NCI-H345 (cell line): Measurements from ENCODE around the gene MSMO1.
A peak's percentile ranks its signal among the peaks of the same experiment; 100 is the strongest.
"Not testable (repeated sequence)": the region's sequence is repeated elsewhere in the genome, so short reads cannot be mapped to it uniquely, and the experiment has no call there.

Source experiments
- DNase-seq: peaks from one replicate; lab custom pipeline; 2025; lab: John Stamatoyannopoulos, UW

MSMO1 gene

DNA sequence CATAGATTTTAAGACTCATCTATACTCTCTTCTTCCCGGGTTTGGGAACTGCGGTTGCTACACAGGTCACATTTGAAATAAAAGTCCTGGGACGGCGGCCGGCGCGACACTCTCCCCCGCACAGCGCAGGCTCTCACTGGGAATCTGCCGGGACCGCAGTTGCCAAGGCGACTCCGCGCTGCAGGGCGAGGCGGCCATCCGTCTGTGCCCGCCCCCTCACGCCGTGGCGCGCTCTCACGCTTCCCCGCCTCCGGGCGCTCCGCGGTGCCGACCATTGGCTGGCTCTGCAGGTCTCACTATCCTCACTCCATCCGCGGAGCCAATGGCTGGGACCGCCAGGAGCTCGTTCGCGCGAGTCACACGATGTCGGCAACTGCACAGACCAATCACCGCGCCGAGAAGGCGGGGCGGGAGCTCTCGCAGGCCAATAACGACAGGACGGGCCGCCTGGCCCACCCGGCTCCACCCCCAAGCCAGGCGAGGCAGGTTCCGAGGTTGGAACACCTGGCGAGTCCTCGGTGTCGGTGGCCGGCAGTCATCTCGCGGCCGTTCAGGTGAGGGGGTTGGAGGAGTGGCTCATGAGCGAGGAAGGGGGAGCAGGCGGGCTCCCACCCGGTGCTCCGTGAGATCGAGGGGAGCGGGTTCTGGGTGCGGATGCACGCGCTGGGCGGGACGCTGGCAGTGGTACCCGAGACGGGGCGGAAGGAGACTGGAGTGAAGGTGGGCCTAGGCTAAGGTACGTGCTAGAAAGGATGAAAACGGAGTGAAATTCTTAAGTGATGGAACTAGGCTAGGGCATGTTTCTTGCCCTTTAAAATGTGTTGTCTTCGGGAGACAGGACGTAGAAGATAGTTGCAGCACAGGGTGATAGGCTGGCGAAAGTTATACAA lies at the start of gene MSMO1:
Gene MSMO1, plus strand, starts transcription at position 459 of the 890 bp plus-strand sequence. CDS start 5,702 bp downstream, outside the sequence.
- DNase-seq: peak; percentile 98

DNA sequence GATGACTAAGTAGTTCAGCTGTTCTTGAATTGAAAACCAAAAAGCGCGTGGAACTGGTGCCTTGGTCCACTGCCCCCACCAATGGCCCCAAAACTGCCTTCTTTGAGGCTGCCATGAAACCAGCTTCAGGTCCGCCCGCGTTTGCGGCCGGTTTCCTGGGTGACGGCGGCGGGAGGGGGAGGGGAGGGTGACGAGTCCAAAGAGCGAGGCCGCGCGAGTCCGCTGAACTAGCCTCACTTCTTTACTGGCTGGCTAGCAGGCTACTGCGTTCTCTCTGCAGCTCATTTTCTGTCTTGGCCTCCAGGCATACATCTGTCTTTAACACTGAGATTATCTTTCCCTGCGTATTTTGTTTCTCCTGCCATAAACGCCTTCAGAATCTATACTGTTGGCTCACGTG lies 47.9 kb upstream of the MSMO1 start:
- not testable (repeated sequence) for DNase-seq

DNA sequence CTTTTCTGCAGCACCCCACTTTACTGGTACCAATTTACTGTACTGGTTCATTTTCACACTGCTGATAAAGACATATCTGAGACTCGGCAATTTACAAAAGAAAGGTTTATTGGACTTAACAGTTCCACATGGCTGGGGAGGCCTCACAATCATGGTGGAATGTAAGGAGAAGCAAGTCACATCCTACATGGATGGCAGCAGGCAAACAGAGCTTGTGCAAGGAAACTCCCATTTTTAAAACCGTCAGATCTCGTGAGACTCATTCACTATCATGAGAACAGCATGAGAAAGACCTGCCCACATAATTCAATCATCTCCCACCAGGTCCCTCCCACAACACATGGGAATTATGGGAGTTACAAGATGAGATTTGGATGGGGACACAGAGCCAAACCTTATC lies 42.8 kb upstream of the MSMO1 start:
- not testable (repeated sequence) for DNase-seq

DNA sequence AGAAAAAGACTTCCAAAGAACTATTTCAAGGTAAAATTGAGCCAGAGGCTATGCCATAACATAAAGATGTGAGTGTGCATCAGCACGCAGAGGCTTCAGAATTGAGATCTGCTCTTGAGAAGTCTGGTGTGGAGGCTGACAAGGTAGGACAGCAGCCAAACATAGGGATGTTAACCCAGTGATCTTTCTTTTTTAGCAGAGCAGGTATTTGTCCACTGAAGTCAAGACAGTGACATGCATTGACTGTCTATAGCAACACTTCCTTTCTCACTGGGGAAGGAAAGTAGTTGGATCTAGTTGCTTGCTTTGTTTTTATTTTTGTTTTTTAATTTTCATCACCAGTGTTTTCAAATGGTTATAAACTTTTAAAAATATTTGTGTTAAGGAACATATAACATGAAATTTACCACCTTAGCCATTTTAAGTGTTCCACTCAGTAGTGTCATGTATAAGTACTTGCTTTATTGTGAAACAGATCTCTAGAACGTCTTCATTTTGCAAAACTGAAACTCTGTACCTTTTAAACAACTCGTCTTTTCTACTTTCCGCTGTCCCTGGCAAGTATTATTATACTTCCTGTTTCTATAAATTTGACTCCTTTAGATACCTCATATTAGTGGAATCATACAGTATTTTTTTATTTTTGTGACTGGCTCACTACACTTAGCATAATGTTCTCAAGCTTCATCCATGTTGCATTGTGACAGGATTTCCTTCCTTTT lies 40.7 kb upstream of the MSMO1 start:
- DNase-seq: not testable (repeated sequence)

DNA sequence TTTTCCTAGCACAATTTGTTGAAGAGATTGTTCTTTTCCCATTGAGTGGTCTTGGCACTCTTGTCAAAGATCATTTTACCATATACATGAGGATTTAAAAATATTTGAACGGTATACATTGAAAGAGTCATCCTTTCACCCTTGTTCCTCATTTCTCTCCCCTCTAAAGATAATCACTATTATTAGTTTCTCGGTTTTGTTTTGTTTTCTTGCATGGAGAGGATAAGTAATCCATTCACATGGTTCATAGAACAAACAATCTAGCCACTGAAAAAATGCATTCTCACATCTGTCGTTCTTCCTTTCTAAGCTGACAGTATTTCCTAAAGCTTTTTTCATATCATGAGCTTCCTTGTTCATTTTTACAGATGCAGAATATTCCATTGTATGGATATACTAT lies 39.2 kb upstream of the MSMO1 start:
- no peak for DNase-seq

DNA sequence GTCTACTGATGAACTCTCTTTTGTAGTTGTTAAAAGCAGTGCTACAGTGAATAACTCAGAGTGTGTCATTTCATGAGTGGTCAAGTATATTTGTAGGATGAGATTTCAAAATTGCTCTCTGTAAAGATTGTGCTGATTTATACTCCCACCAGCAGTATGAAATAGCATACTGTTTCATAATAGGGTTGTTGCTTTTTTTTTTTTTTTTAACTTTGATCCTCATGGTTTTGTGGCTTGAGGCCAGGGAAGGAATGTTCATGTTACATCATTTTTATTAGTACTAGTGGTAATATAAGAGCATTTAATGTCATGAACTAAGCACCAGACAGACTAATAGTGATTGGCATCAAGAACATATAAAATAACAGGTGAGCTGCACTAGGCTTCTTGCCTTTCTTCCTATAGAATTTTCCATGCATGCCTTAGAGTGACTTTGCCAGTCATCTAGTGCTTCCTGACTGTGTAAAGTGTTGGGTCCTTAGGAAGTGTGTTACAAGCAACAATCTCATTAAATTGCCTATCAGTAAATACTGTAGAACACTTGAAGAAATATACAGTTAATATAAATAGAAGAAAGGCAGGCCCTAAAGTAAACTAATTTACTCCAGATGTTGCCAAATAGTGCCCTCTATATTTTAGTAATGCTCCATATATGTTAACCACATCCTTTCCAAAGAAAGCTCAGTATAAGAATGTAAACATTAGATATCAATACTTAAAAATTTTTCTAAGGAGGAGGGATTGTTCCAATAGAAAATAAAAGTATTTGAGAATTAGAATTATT lies 38.6 kb upstream of the MSMO1 start:
- DNase-seq: no peak

DNA sequence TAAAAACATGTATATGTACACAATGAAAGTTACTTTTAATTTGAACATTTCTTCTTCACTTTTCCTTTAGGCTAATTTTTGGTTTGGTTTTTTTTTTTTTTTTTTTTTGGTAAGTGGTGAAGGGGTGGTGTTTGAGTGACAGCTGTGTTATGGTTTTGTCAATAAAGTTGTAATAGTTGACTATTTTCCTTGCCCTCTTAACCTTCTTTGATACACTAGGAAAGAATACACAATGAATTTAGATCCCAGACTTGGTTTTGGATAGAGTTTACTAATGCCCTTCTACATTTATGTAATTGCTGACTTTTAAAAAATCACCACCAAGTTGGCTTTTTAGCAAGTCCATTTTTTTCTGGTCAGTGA lies 38.1 kb upstream of the MSMO1 start:
- no peak for DNase-seq

DNA sequence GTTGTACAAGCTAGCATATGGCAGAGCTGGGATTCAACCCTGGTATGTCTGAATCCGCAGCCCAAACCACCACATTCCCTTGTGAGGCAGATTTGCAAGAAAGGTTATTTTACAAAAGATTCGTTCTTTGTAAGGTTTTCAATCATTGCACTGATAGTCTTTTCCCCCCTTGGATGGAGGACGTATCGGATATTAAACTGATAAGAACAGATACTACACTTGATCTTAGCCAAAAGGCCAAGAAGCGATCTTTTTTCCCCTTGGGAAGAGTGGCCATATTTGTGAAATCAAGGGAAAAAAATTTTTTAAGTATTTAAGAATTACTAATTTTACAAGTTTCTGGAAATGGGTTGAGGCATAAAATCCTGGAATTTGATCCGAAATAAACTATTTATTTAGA lies 34.4 kb upstream of the MSMO1 start:
- DNase-seq: no peak

DNA sequence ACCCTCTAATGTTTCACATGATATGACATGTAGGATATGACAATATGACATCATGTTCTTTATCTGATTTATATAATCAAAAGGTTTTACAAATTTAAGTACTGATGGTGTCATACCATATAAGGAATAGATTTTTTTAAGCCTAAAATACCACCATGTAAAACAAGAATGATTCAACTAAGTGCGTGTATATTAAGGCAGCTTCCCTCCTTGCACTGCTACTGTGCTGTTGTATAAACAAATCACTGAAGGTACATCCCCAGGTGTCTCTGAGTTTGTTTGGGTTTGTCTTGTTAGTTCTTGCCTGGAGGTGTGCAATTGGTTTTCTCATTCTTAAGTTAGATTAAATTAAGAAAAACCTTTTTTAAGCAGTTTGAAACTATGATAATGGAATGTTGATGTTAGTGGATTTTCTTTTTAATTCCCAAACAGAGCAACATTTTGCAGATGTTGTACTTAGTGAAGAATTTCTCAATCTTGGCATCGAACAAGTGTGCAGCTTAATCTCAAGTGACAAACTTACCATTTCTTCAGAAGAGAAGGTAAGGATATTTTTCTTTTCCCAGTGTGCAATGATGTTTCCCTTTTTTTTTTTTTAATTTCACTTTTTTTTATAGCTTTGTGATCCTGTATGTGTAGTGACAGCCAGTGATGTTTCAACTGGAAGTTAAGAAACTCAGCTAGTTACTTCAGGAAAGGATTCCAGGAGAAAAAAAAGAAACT lies 33.4 kb upstream of the MSMO1 start:
- DNase-seq: no peak

DNA sequence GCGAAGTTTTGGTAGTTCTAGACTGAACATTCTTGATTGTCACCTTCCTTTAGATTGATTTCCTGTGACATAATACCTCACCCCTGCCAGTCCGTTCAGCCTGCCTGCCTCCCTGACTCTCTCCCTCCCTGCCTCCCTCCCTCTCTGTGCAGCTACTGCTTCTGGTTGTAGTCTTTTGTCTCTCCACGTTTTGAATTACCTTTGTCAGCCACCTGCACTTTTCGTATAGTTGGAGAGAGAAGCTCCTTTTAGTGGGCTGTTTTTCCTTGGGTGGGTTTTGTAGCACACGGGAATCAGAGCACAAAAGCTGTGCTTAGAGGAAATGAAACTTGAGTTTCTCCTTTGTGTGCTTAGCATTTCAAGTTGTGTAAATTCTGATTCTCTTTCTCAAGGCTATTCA lies 32.6 kb upstream of the MSMO1 start:
- DNase-seq: no peak

DNA sequence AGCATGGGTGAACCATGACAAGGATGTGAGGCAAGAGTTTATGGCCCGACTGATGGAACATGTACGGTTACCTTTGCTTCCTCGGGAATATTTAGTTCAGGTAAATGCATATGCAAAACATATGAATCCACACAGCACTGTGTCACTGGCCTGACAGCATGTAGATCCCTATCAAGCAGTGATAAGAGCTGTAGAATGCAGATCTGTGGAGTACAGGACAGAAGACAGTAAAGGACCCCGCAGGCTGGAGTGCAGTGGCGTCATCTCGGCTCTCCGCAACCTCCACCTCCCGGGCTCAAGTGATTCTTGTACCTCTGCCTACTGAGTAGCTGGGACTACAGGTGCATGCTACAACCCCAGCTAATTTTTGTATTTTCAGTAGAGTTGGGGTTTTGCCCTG lies 29.8 kb upstream of the MSMO1 start:
- DNase-seq: no peak

DNA sequence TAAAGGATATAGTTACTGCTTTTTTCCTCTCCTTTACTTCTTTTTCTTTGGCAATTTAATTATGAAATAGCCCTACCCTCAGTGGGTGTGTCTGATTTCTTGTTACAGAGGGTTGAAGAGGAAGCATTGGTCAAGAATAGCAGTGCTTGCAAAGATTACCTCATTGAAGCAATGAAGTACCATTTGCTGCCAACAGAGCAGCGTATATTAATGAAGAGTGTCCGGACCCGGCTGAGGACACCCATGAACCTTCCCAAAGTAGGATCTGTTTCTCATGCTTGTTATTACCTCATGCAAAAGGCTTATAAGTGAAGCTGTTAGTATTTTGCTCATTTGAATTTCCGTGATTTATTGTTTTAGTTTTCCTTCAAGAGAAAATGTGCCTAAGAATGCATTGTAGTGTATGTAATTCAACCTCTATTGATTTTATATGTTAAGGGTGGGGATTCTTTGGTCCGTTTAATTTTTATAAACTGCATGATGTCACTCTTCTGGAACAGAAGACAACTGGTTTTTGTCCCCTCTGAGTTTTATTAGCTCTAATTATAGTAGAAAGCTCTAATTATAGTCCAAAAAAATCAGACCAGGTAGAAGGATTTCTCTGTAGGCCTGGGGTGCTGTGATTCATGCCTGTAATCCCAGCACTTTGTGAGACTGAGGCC lies 27.9 kb upstream of the MSMO1 start:
- DNase-seq: no peak

DNA sequence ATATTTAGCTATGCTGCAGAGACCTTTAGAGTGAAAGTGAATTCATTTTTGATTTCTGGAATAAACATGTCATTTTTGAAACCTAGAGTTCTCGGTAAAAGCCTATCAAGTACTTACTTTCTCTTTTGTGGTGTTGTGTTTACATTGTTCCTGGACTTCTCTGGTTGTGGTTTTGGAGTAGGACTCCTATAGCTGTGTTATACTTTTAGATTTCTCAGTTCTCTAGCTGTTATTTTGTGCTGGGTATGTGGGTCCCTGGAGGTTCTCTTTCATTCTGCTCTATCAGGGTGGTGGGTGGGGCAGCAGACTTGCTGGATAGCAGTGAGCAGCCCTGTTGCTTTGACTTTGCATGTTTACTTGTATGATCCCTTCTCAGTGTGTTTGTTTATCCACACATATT lies 25.6 kb upstream of the MSMO1 start:
- DNase-seq: no peak

DNA sequence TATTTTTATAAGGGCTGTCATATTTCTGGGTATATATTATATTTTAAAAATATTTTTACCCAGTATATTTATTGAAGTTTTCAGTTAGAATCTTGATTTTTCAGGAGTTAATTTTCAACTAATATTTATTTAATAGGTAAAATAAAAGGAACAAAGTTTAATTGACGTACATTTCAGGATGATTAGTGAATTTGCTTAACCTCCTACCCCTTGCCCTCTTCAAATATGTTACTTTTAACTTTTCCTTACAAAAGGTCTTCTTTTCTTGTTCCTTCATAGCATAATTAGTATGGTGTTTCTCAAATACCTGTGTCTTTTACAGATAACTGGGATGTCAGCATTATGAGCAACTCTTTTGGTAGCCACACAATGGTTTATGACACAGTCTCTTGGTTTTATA lies 24.8 kb upstream of the MSMO1 start:
- DNase-seq: no peak

DNA sequence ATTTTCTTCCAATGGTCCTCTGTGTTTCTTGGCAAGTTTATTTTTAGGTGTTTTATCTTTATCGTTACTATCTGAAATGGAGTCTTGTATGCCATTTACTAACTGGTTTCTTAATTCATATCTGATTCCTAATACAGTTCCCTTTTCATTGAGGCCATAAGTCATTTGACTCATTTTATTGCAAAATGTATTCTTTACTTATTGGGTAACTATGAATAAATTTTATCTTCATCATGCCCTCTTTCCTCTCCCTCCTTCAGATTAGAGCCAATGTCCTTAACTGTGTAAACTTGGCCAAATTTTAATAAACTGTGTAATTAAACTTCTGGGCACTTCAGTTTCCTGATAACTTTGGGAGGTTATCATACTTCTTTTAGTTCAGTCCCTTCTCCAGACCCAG lies 19.3 kb upstream of the MSMO1 start:
- no peak for DNase-seq

DNA sequence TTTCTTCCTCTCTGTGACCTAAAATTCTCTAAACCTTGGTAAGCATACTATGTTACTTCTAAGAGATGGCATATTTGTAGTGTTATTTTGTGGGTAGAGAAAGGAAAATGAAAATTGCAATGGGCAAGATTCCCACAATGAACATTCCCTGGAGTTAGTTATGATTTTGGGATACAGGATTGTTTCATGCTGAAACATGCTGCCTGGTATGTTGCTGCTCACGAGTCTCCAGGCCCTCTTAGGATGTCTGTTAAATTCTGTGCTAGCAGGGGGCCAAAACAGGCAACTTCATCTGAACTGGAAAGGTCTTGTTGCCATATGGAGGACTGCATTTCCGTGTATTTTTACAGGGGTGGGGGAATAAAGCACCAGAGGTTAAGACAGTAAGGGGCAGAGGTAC lies 18.9 kb upstream of the MSMO1 start:
- no peak for DNase-seq

DNA sequence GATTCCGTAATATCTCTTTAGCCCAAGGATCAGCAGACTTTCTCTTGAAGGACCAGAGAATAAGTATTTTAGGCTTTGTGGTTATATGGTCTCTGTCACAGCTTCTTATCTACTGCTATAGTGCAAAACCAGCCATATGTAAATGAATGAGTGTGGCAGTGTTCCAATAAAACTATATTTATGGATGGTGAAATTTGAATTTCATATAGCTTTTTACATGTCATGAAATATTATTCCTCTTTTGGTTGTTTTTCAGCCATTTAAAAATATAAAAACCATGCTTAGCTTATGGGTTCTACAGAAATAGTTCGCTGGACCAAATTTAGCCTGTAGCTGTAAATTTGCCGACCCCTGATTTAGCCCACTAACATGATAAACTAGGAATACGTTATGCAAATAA lies 18.0 kb upstream of the MSMO1 start:
- DNase-seq: no peak

DNA sequence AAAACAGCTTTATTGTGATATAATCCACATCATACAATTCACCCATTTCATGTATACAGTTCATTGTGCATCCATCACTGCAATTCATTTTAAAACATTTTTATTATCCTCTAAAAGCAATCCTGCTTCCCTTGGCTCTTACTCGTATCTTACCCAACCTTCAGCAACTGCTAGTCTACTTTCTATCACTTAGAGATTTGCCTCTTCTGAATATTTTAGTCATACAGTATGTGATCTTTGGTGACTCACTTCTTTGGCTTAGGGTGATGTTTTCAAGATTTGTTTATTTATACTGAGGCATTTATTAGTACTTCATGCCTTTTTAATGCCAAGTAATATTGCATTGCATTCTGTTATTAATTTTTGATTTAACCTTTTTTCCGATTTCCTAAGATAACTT lies 15.0 kb upstream of the MSMO1 start:
- no peak for DNase-seq

DNA sequence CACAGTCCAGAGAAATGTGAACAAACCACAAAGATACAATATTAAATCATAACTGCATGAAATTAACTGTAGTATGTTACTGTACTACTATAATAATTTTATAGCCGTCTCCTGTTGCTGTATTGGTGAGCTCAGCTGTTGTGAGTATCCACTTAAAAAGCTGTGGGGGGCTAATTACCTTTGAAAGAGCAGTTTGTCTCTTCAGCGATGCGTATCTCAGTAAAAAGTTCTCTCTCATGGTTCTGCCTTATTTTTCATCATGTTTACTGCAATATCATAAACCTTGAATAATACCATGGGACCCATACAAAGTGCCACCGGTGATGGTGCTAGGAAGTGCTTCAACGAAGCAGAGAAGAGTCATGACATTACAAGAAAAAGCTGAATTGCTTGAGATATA lies 8.4 kb upstream of the MSMO1 start:
- DNase-seq: peak; percentile 26

DNA sequence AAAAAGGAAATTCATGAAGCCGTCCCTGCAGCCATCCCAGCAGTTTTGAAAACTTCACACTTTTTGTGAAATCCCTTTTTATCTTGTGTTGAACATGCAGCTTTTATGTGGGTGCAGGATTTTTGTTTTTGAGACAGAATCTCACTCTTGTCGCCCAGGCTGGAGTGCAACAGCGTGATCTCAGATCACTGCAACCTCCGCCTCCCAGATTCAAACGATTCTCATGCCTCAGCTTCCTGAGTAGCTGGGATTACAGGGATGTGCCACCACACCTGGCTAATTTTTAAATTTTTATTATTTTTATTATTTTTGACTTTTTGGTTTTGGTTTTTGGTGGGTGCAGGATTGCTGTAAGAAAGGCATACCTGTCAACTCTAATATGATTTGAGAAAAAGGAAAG lies 8.0 kb upstream of the MSMO1 start:
- DNase-seq: no peak

DNA sequence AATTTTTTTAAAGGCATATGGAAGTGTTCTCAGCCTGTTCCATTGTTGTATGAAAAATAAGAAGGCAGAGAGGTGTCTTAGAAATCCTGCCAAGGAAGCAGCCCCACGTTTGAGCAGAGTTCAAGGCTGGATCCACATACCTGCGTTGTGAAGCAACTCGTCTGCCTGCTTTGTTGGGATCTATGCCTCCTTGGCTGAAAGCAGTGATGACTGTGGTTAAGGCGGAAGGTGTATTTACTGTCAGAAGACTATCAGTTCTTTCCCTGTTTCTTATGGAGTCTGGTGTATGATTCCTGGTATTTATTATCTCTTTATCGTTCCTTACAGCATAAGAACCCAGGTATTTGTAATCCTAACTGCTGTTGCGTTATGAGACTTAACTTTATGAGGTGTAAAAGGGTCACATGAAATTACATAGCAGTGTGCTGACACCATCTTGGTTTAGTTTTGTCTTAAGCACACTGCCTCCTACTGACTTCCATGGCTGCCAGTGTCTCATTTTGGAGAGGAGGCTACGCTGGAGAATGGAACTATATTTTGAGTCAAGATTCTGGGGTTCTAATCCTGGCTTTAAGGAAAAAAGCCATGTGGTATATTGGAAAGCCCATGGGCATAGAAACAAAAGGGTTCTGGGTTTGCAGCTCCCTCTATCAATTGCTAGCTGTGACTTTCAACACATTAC lies 3.1 kb upstream of the MSMO1 start:
- DNase-seq: no peak
